Activated CD4-positive, alpha-beta memory T cell treated with anti-CD3 and anti-CD28 coated beads, Interleukin-2, amount 10 ng/mL, durations not matched to agents 7 days and 5 days (primary cell): ENCODE results near the gene PSMD2. TPM values are rescaled to one million over a fixed set of nuclear protein-coding genes. Genes with fewer than 3 reads are reported as not detected.
"Not testable (repeated sequence)": the region's sequence is repeated elsewhere in the genome, so short reads cannot be mapped to it uniquely, and the experiment has no call there.

Experiments
- CTCF ChIA-PET: fragments of 350-600 bp; sonication (Branson Sonifier 250); formaldehyde crosslinking; loops from one replicate; lab custom pipeline; 2021; ENCODE audit warnings: antibody characterized with exemption, inconsistent platforms; lab: Charles Lee
- POLR2A ChIA-PET: fragments of 350-600 bp; sonication (Branson Sonifier 250); formaldehyde crosslinking; loops from one replicate; lab custom pipeline; 2021; ENCODE audit warnings: antibody characterized with exemption; lab: Charles Lee
- DNase-seq: peaks from one replicate; pipeline ENCODE4 v3.0.0-alpha.2; 2020
- H3K27ac Mint-ChIP-seq: one replicate; pipeline ENCODE4 v1.8.0; 2021; ENCODE audit warnings: mild to moderate bottlenecking, mixed read lengths
- H3K27me3 Mint-ChIP-seq: one replicate; pipeline ENCODE4 v1.8.0; 2021; ENCODE audit warnings: mixed read lengths
- H3K36me3 Mint-ChIP-seq: one replicate; pipeline ENCODE4 v1.8.0; 2021; ENCODE audit warnings: low read depth, mixed read lengths
- H3K4me1 Mint-ChIP-seq: one replicate; pipeline ENCODE4 v1.8.0; 2021; ENCODE audit warnings: mixed read lengths
- H3K4me3 Mint-ChIP-seq: one replicate; pipeline ENCODE4 v1.8.0; 2021; ENCODE audit warnings: mild to moderate bottlenecking, mixed read lengths
- H3K9me3 Mint-ChIP-seq: one replicate; pipeline ENCODE4 v1.8.0; 2021; ENCODE audit warnings: mixed read lengths
- total RNA-seq, 2 experiments: library from RNA; stranded (reverse); gene quantifications; one replicate each; pipeline ENCODE4 v1.2.3, GENCODE V29; 2021

Gene PSMD2
- total RNA-seq, 2 experiments from 2014 or later: 177 TPM

GRCh38 chr3:184261270-184261853 lies 37.7 kb upstream of the PSMD2 start, which contains the start of gene CAMK2N2:
Gene CAMK2N2 (minus strand): TSS chr3:184261553. CDS start chr3:184261285, 268 bp downstream.
- Mint-ChIP-seq H3K36me3 (peaks cover 5% of the 10 kb centered on the region), H3K4me1 (peaks cover 21% of the 10 kb centered on the region), H3K9me3 (no peaks in the 10 kb centered on the region), H3K27ac (no peak within 1 kb of the TSS), H3K4me3 (peak within 1 kb of the TSS; percentile 77), H3K27me3 (peaks cover 41% of the 10 kb centered on the region)
- CTCF ChIA-PET: interaction anchor here (1.3 kb wide), 1 partner anchor 15 kb away, joined by 3 read pairs; no protein-coding TSS in a partner anchor
- POLR2A ChIA-PET: interaction anchor here (1.6 to 2.7 kb wide), 2 partner anchors 11 to 376 kb away, joined by 5 to 10 read pairs; partner anchors contain the start of gene EEF1AKMT4
- peak; percentile 59 for DNase-seq

GRCh38 chr3:184261854-184262763 lies 36.9 kb upstream of the PSMD2 start:
- H3K4me3 Mint-ChIP-seq: peak overlapping the region; percentile 77
- H3K27me3 Mint-ChIP-seq: peaks cover 42% of the 10 kb centered on the region
- no peaks in the 10 kb centered on the region for H3K9me3 Mint-ChIP-seq
- DNase-seq: no peak
- POLR2A ChIA-PET: interaction anchor here (2.7 kb wide), 1 partner anchor 12 kb away, joined by 10 read pairs; the partner anchor contains the start of gene EEF1AKMT4
- CTCF ChIA-PET: interaction anchor here (1.2 to 1.3 kb wide), 2 partner anchors 15 to 34 kb away, joined by 3 to 4 read pairs; no protein-coding TSS in a partner anchor
- H3K27ac Mint-ChIP-seq: no peak overlapping the region
- H3K36me3 Mint-ChIP-seq: peaks cover 5% of the 10 kb centered on the region
- H3K4me1 Mint-ChIP-seq: peaks cover 21% of the 10 kb centered on the region

GRCh38 chr3:184262764-184263179 lies 36.3 kb upstream of the PSMD2 start:
- H3K4me3 Mint-ChIP-seq: peak overlapping the region; percentile 68
- POLR2A ChIA-PET: no interaction called here
- peaks cover 5% of the 10 kb centered on the region for H3K36me3 Mint-ChIP-seq
- no peaks in the 10 kb centered on the region for H3K9me3 Mint-ChIP-seq
- DNase-seq: no peak
- CTCF ChIA-PET: interaction anchor here (1.2 to 1.3 kb wide), 2 partner anchors 16 to 35 kb away, joined by 3 to 4 read pairs; no protein-coding TSS in a partner anchor
- peaks cover 21% of the 10 kb centered on the region for H3K4me1 Mint-ChIP-seq
- H3K27ac Mint-ChIP-seq: no peak overlapping the region
- H3K27me3 Mint-ChIP-seq: peaks cover 48% of the 10 kb centered on the region

GRCh38 chr3:184267249-184267648 lies 31.8 kb upstream of the PSMD2 start:
- H3K27me3 Mint-ChIP-seq: peaks cover 30% of the 10 kb centered on the region
- H3K27ac Mint-ChIP-seq, H3K4me1 Mint-ChIP-seq, H3K4me3 Mint-ChIP-seq, DNase-seq, CTCF ChIA-PET, POLR2A ChIA-PET, H3K36me3 Mint-ChIP-seq, H3K9me3 Mint-ChIP-seq: not testable (repeated sequence)

GRCh38 chr3:184272269-184272668 lies 26.8 kb upstream of the PSMD2 start:
- no peak for DNase-seq
- CTCF ChIA-PET: no interaction called here
- no peak overlapping the region for H3K27ac Mint-ChIP-seq
- no peak overlapping the region for H3K4me3 Mint-ChIP-seq
- H3K9me3 Mint-ChIP-seq: no peaks in the 10 kb centered on the region
- H3K36me3 Mint-ChIP-seq: no peaks in the 10 kb centered on the region
- POLR2A ChIA-PET: no interaction called here
- H3K4me1 Mint-ChIP-seq: no peaks in the 10 kb centered on the region
- peaks cover 33% of the 10 kb centered on the region for H3K27me3 Mint-ChIP-seq

- ChIA-PET CTCF (no interaction called here), POLR2A (no interaction called here)
- Mint-ChIP-seq H3K36me3 (no peaks in the 10 kb centered on the region), H3K27me3 (peaks cover 47% of the 10 kb centered on the region), H3K4me3 (no peak overlapping the region), H3K27ac (no peak overlapping the region), H3K9me3 (no peaks in the 10 kb centered on the region), H3K4me1 (no peaks in the 10 kb centered on the region)
- DNase-seq: no peak
Measured at GRCh38 chr3:184275381-184275701, 23.7 kb upstream of the PSMD2 start.

- Mint-ChIP-seq H3K27me3 (peaks cover 47% of the 10 kb centered on the region), H3K4me3 (no peak within 1 kb of the TSS)
- CTCF ChIA-PET: no interaction called here
Measured at GRCh38 chr3:184275961-184276910, 22.8 kb upstream of the PSMD2 start, which contains the start of gene ECE2. Gene ECE2 (plus strand): TSS chr3:184276022. CDS start chr3:184276154, 132 bp downstream.

GRCh38 chr3:184277366-184277765 lies 21.7 kb upstream of the PSMD2 start:
- H3K27ac Mint-ChIP-seq: no peak overlapping the region
- no peak for DNase-seq
- no peaks in the 10 kb centered on the region for H3K4me1 Mint-ChIP-seq
- peaks cover 44% of the 10 kb centered on the region for H3K27me3 Mint-ChIP-seq
- no peaks in the 10 kb centered on the region for H3K9me3 Mint-ChIP-seq
- no peaks in the 10 kb centered on the region for H3K36me3 Mint-ChIP-seq
- CTCF ChIA-PET: no interaction called here
- H3K4me3 Mint-ChIP-seq: no peak overlapping the region
- POLR2A ChIA-PET: no interaction called here

More at GRCh38 chr3:184275961-184276910, 22.8 kb upstream of the PSMD2 start, which contains the start of gene ECE2:
- Mint-ChIP-seq H3K4me1 (no peaks in the 10 kb centered on the region), H3K36me3 (no peaks in the 10 kb centered on the region), H3K9me3 (no peaks in the 10 kb centered on the region), H3K27ac (no peak within 1 kb of the TSS)
- no peak for DNase-seq
- POLR2A ChIA-PET: no interaction called here

GRCh38 chr3:184282941-184283340 lies 16.1 kb upstream of the PSMD2 start:
- no peak overlapping the region for H3K4me3 Mint-ChIP-seq
- DNase-seq: no peak
- peaks cover 21% of the 10 kb centered on the region for H3K27me3 Mint-ChIP-seq
- no peak overlapping the region for H3K27ac Mint-ChIP-seq
- no peaks in the 10 kb centered on the region for H3K9me3 Mint-ChIP-seq
- H3K4me1 Mint-ChIP-seq: no peaks in the 10 kb centered on the region
- H3K36me3 Mint-ChIP-seq: no peaks in the 10 kb centered on the region
- POLR2A ChIA-PET: no interaction called here
- CTCF ChIA-PET: no interaction called here

- Mint-ChIP-seq H3K27ac (no peak overlapping the region), H3K9me3 (no peaks in the 10 kb centered on the region), H3K4me1 (no peaks in the 10 kb centered on the region), H3K4me3 (no peak overlapping the region), H3K27me3 (peaks cover 20% of the 10 kb centered on the region), H3K36me3 (no peaks in the 10 kb centered on the region)
- CTCF ChIA-PET: interaction anchor here (0.6 kb wide), 1 partner anchor 822 kb away, joined by 3 read pairs; no protein-coding TSS in a partner anchor
- DNase-seq: no peak
- POLR2A ChIA-PET: no interaction called here
Measured at GRCh38 chr3:184283681-184284080, 15.4 kb upstream of the PSMD2 start.

- Mint-ChIP-seq H3K4me3 (no peak overlapping the region), H3K9me3 (no peaks in the 10 kb centered on the region), H3K4me1 (no peaks in the 10 kb centered on the region), H3K27me3 (peaks cover 18% of the 10 kb centered on the region), H3K27ac (no peak overlapping the region), H3K36me3 (no peaks in the 10 kb centered on the region)
- CTCF ChIA-PET: interaction anchor here (0.6 to 8.6 kb wide), 2 partner anchors 58 to 149 kb away, joined by 3 to 53 read pairs; no protein-coding TSS in a partner anchor
- DNase-seq: peak; percentile 36
- POLR2A ChIA-PET: no interaction called here
Measured at GRCh38 chr3:184284696-184285095, 14.3 kb upstream of the PSMD2 start.

- CTCF ChIA-PET: interaction anchor here (0.6 to 8.6 kb wide), 15 partner anchors 18 to 405 kb away, joined by 3 to 53 read pairs (median 4); partner anchors contain the start of genes EEF1AKMT4 and PARL
- Mint-ChIP-seq H3K27me3 (peaks cover 11% of the 10 kb centered on the region), H3K4me3 (no peak overlapping the region), H3K4me1 (no peaks in the 10 kb centered on the region), H3K36me3 (no peaks in the 10 kb centered on the region), H3K27ac (no peak overlapping the region), H3K9me3 (no peaks in the 10 kb centered on the region)
- DNase-seq: peak; percentile 73
- POLR2A ChIA-PET: interaction anchor here (1.0 kb wide), 1 partner anchor 61 kb away, joined by 3 read pairs; no protein-coding TSS in a partner anchor
Measured at GRCh38 chr3:184289426-184289938, 9.6 kb upstream of the PSMD2 start.
